Liver (tissue), 9 donors: ENCODE data around the gene SERPINA4. TPM values are rescaled to one million over a fixed set of nuclear protein-coding genes. Genes with fewer than 3 reads are reported as not detected.

Experiments
- DNase-seq: peaks from one replicate; pipeline ENCODE4 v3.0.0-alpha.2; 2017; ENCODE audit warnings: low spot score
- H3K27ac ChIP-seq, 2 donors: one replicate each; pipeline ENCODE4 v1.7.0; 2013; ENCODE audit warnings: inconsistent platforms in 2 of 2, low read length in 2 of 2, control low read depth in 1 of 2, low read depth in 1 of 2, mild to moderate bottlenecking in 1 of 2
- H3K27me3 ChIP-seq, 4 donors: one replicate each; pipeline versions ENCODE4 v1.6.1 to v1.7.0; 2013; ENCODE audit warnings: low read length in 3 of 4, inconsistent platforms in 1 of 4, mild to moderate bottlenecking in 1 of 4, moderate library complexity in 1 of 4; ENCODE audit not compliant: control insufficient read depth in 4 of 4, insufficient read depth in 4 of 4
- H3K36me3 ChIP-seq, 4 donors: one replicate each; pipeline versions ENCODE4 v1.6.1 to v1.7.0; 2013; ENCODE audit warnings: low read length in 3 of 4, mild to moderate bottlenecking in 3 of 4, low read depth in 1 of 4, moderate library complexity in 1 of 4; ENCODE audit not compliant: control insufficient read depth in 4 of 4, insufficient read depth in 3 of 4
- H3K4me1 ChIP-seq, 4 donors: one replicate each; pipeline versions ENCODE4 v1.6.1 to v1.7.0; 2013; ENCODE audit warnings: low read length in 3 of 4, mild to moderate bottlenecking in 3 of 4, moderate library complexity in 1 of 4; ENCODE audit not compliant: control insufficient read depth in 4 of 4, insufficient read depth in 4 of 4
- H3K4me3 ChIP-seq, 3 donors: one replicate each; pipeline versions ENCODE4 v1.6.1 to v1.7.0; 2013; ENCODE audit warnings: low read length in 3 of 3, control low read depth in 1 of 3, low read depth in 1 of 3, mild to moderate bottlenecking in 1 of 3
- H3K9ac ChIP-seq, 2 donors: one replicate each; pipeline ENCODE4 v1.7.0; 2013; ENCODE audit warnings: low read length in 2 of 2, mild to moderate bottlenecking in 2 of 2, moderate library complexity in 2 of 2, control low read depth in 1 of 2, low read depth in 1 of 2
- H3K9me3 ChIP-seq, 4 donors: one replicate each; pipeline versions ENCODE4 v1.6.1 to v1.7.0; 2013; ENCODE audit warnings: low read length in 3 of 4; ENCODE audit not compliant: control insufficient read depth in 4 of 4
- EGR1 ChIP-seq, 2 donors: IDR thresholded peaks; 2 replicates each; pipeline ENCODE4 v1.6.1; 2016 to 2018; ENCODE audit warnings: antibody characterized with exemption in 2 of 2, low read depth in 2 of 2
- FOXA1 ChIP-seq: IDR thresholded peaks from 2 replicates; pipeline ENCODE4 v1.6.1; 2016; ENCODE audit warnings: antibody characterized with exemption
- FOXA2 ChIP-seq: IDR thresholded peaks from 2 replicates; pipeline ENCODE4 v1.6.1; 2016; ENCODE audit warnings: antibody characterized with exemption
- GABPA ChIP-seq, 2 donors: IDR thresholded peaks in 1 of 2; conservative IDR thresholded peaks in 1 of 2; 2 replicates each; pipeline ENCODE4 v1.6.1; 2016; ENCODE audit warnings: antibody characterized with exemption in 2 of 2, mild to moderate bottlenecking in 1 of 2, moderate library complexity in 1 of 2
- HNF4A ChIP-seq, 2 donors: conservative IDR thresholded peaks; 2 replicates each; pipeline ENCODE4 v1.6.1; 2016; ENCODE audit warnings: antibody characterized with exemption in 2 of 2, mild to moderate bottlenecking in 2 of 2
- HNF4G ChIP-seq: IDR thresholded peaks from 2 replicates; pipeline ENCODE4 v1.6.1; 2016; ENCODE audit warnings: antibody characterized with exemption
- JUND ChIP-seq, 2 donors: IDR thresholded peaks; 2 replicates each; pipeline ENCODE4 v1.6.1; 2016; ENCODE audit warnings: antibody characterized with exemption in 2 of 2
- NR2F2 ChIP-seq: IDR thresholded peaks from 2 replicates; pipeline ENCODE4 v1.6.1; 2016; ENCODE audit warnings: antibody characterized with exemption
- RAD21 ChIP-seq, 2 donors: IDR thresholded peaks; 2 replicates each; pipeline ENCODE4 v1.6.1; 2016; ENCODE audit warnings: antibody characterized with exemption in 2 of 2, mild to moderate bottlenecking in 2 of 2
- REST ChIP-seq: IDR thresholded peaks from 2 replicates; pipeline ENCODE4 v1.6.1; 2016; ENCODE audit warnings: antibody characterized with exemption, mild to moderate bottlenecking
- RXRA ChIP-seq, 2 donors: IDR thresholded peaks; 2 replicates each; pipeline ENCODE4 v1.6.1; 2017 to 2018; ENCODE audit warnings: antibody characterized with exemption in 2 of 2, mild to moderate bottlenecking in 1 of 2
- SP1 ChIP-seq: IDR thresholded peaks from 2 replicates; pipeline ENCODE4 v1.6.1; 2018; ENCODE audit warnings: antibody characterized with exemption, mild to moderate bottlenecking
- YY1 ChIP-seq: IDR thresholded peaks from 2 replicates; pipeline ENCODE4 v1.6.1; 2016; ENCODE audit warnings: antibody characterized with exemption, mild to moderate bottlenecking
- ZBTB33 ChIP-seq: IDR thresholded peaks from 2 replicates; pipeline ENCODE4 v1.6.1; 2016; ENCODE audit warnings: antibody characterized with exemption
- WGBS: extraction: QIAGEN DNeasy Blood & Tissue Kit; methylation state at CpG from one replicate; pipeline ENCODE4 v1.1.7; 2013; 5-methylcytosine and 5-hydroxymethylcytosine counted together
- polyA plus RNA-seq, 2 donors: library from polyadenylated mRNA; stranded (reverse) in 1 of 2; unstranded in 1 of 2; fragments of 200-250 nt in 1 of 2; fragments of >200 nt in 1 of 2; fragmentation: Nextera tagmentation in 1 of 2; extraction: Ambion mirVana in 1 of 2; gene quantifications; one replicate each; pipeline versions ENCODE4 v1.2.1 to v1.2.3, GENCODE V29; 2013 to 2015
- total RNA-seq, 2 donors: library from RNA; depleted of rRNA; stranded (reverse); fragments of >200 nt; gene quantifications; one replicate each; pipeline ENCODE4 v1.2.3, GENCODE V29; 2014
- TF ChIP-seq, protein P1 (sequence below): fragments of 150-350 bp; IDR thresholded peaks from 2 replicates; pipeline ENCODE4 v1.5.1; 2017; ENCODE audit warnings: improper control_type of control experiment, low read depth, low read length; ENCODE audit not compliant: missing input control
- donor health status: healthy.
- donor health status: healthy.
- donor health status: healthy.
- donor health status: healthy.
- donor health status: healthy.

The SERPINA4 gene
- total and polyA plus RNA-seq, 4 donors = 50.5 to 150 (median 74.0) TPM

- H3K27ac ChIP-seq = peak overlapping the region; percentile 10 to 41
- DNase-seq = no peak
Observed at GRCh38 chr14:94560291-94560665, 964 bp upstream of the SERPINA4 start.

GRCh38 chr14:94561656-94562010 lies 391 bp downstream of the SERPINA4 start:
- H3K9ac ChIP-seq = peak overlapping the region; percentile 54 to 75
- peaks cover 0 to 12% (median 7%) of the 10 kb centered on the region in 4 donors for H3K36me3 ChIP-seq
- 30% methylated on average over 7 of the region's 7 CpGs for WGBS
- peak overlapping the region; percentile 15 to 58 for H3K27ac ChIP-seq
- DNase-seq = no peak
- no peaks in the 10 kb centered on the region for H3K27me3 ChIP-seq
- no peaks in the 10 kb centered on the region for H3K9me3 ChIP-seq
- H3K4me1 ChIP-seq = peaks cover 25 to 70% (median 60%) of the 10 kb centered on the region in 4 donors
- peak overlapping the region; percentile 42 to 59 (median 54) for H3K4me3 ChIP-seq
- TF ChIP-seq JUND (IDR thresholded peaks at IDR 0.05) (no peak), GABPA (IDR thresholded peaks at IDR 0.05 in 1 of 2, conservative IDR thresholded peaks at IDR 0.05 in 1 of 2) (no peak), HNF4A (conservative IDR thresholded peaks at IDR 0.05) (no peak), EGR1 (IDR thresholded peaks at IDR 0.05; ENCODE audit: low read depth in 2 of 2) (no peak), RXRA (IDR thresholded peaks at IDR 0.05) (no peak), REST (no peak), FOXA2 (no peak), NR2F2 (no peak), SP1 (no peak)
- TF ChIP-seq, protein P1, sequence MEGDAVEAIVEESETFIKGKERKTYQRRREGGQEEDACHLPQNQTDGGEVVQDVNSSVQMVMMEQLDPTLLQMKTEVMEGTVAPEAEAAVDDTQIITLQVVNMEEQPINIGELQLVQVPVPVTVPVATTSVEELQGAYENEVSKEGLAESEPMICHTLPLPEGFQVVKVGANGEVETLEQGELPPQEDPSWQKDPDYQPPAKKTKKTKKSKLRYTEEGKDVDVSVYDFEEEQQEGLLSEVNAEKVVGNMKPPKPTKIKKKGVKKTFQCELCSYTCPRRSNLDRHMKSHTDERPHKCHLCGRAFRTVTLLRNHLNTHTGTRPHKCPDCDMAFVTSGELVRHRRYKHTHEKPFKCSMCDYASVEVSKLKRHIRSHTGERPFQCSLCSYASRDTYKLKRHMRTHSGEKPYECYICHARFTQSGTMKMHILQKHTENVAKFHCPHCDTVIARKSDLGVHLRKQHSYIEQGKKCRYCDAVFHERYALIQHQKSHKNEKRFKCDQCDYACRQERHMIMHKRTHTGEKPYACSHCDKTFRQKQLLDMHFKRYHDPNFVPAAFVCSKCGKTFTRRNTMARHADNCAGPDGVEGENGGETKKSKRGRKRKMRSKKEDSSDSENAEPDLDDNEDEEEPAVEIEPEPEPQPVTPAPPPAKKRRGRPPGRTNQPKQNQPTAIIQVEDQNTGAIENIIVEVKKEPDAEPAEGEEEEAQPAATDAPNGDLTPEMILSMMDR = no peak

More at GRCh38 chr14:94560291-94560665, 964 bp upstream of the SERPINA4 start:
- no peaks in the 10 kb centered on the region for H3K27me3 ChIP-seq
- H3K4me1 ChIP-seq = peaks cover 25 to 64% (median 58%) of the 10 kb centered on the region in 4 donors
- no peak overlapping the region for H3K4me3 ChIP-seq
- TF ChIP-seq YY1 (no peak), RXRA (IDR thresholded peaks at IDR 0.05) (no peak), RAD21 (IDR thresholded peaks at IDR 0.05) (no peak), EGR1 (IDR thresholded peaks at IDR 0.05; ENCODE audit: low read depth in 2 of 2) (no peak), HNF4G (no peak), FOXA2 (no peak), REST (no peak), SP1 (no peak), HNF4A (conservative IDR thresholded peaks at IDR 0.05) (no peak), JUND (IDR thresholded peaks at IDR 0.05) (no peak), FOXA1 (no peak), ZBTB33 (no peak), GABPA (IDR thresholded peaks at IDR 0.05 in 1 of 2, conservative IDR thresholded peaks at IDR 0.05 in 1 of 2) (no peak)
- no peak overlapping the region for H3K9ac ChIP-seq
- WGBS = 43% methylated on average over 3 of the region's 3 CpGs
- no peaks in the 10 kb centered on the region for H3K9me3 ChIP-seq
- peaks cover 0 to 5% (median 2%) of the 10 kb centered on the region in 4 donors for H3K36me3 ChIP-seq
